B cell (primary cell): ENCODE measurements around the gene TMC5. TPM values are rescaled to one million over a fixed set of nuclear protein-coding genes. Genes with fewer than 3 reads are reported as not detected.

Source experiments
- ATAC-seq: fragments of 200-7000 bp; cut with Tn5 transposase; one replicate; pipeline ENCODE4 v1.10.0; 2021; ENCODE audit warnings: low read depth, mild to moderate bottlenecking, moderate number of reproducible peaks, moderate library complexity
- CTCF ChIA-PET: fragments of 350-600 bp; sonication (Branson Sonifier 250); formaldehyde crosslinking; loops from one replicate; lab custom pipeline; 2021; ENCODE audit warnings: antibody characterized with exemption, inconsistent platforms; lab: Charles Lee
- POLR2A ChIA-PET: fragments of 350-600 bp; sonication (Branson Sonifier 250); formaldehyde crosslinking; loops from one replicate; lab custom pipeline; 2021; ENCODE audit warnings: antibody characterized with exemption; lab: Charles Lee
- DNase-seq: peaks from one replicate; pipeline ENCODE4 v3.0.0; 2013
- H2AFZ ChIP-seq: 2 replicates; pipeline ENCODE4 v1.6.1; 2012; ENCODE audit warnings: mild to moderate bottlenecking, low read depth, low read length; ENCODE audit not compliant: insufficient read depth, poor library complexity, severe bottlenecking
- H3K27ac ChIP-seq, 2 donors: 1 replicate in 1 of 2; 2 replicates in 1 of 2; pipeline ENCODE4 v1.5.1; 2012 to 2013; ENCODE audit warnings: low read length in 2 of 2, mild to moderate bottlenecking in 2 of 2, moderate library complexity in 1 of 2
- H3K27me3 ChIP-seq, 4 experiments: fragments of 200-600 bp in 1 of 4; sonication (generic) in 1 of 4; replicated peaks in 1 of 4; 1 replicate in 2 of 4; 2 replicates in 2 of 4; pipeline versions ENCODE4 v1.6.1 to v1.7.0; 2013 to 2016; ENCODE audit warnings: low read length in 3 of 4, mild to moderate bottlenecking in 2 of 4, mixed read lengths in 1 of 4, moderate library complexity in 1 of 4; ENCODE audit not compliant: insufficient read depth in 4 of 4, control insufficient read depth in 3 of 4; ENCODE audit errors: control extremely low read depth in 1 of 4
- H3K36me3 ChIP-seq, 2 experiments: replicated peaks in 1 of 2; 1 replicate in 1 of 2; 2 replicates in 1 of 2; pipeline versions ENCODE4 v1.6.1 to v1.7.1; 2013; ENCODE audit warnings: low read length in 1 of 2; ENCODE audit not compliant: insufficient read depth in 2 of 2, control insufficient read depth in 1 of 2; ENCODE audit errors: control extremely low read depth in 1 of 2, extremely low read depth in 1 of 2
- H3K4me1 ChIP-seq, 2 donors: fragments of 200-600 bp in 1 of 2; sonication (generic) in 1 of 2; 1 replicate in 1 of 2; 2 replicates in 1 of 2; pipeline versions ENCODE4 v1.5.1 to v1.6.1; 2013 to 2017; ENCODE audit warnings: low read length in 2 of 2; ENCODE audit not compliant: control insufficient read depth in 2 of 2, insufficient read depth in 2 of 2
- H3K4me2 ChIP-seq: replicated peaks from 2 replicates; pipeline ENCODE3; 2012; ENCODE audit warnings: mild to moderate bottlenecking, low read depth, low read length; ENCODE audit not compliant: poor library complexity, severe bottlenecking
- H3K4me3 ChIP-seq, 5 experiments: fragments of 200-600 bp in 1 of 5; sonication (generic) in 1 of 5; 1 replicate in 3 of 5; 2 replicates in 2 of 5; pipeline versions ENCODE4 v1.5.1 to v1.7.0; 2011 to 2016; ENCODE audit warnings: low read length in 4 of 5, mild to moderate bottlenecking in 4 of 5, low read depth in 2 of 5, control low read depth in 1 of 5, moderate library complexity in 1 of 5; ENCODE audit not compliant: insufficient read depth in 1 of 5; ENCODE audit errors: control extremely low read depth in 1 of 5, extremely low read depth in 1 of 5
- H3K79me2 ChIP-seq: fragments of 200-600 bp; sonication (generic); one replicate; pipeline ENCODE4 v1.6.0; 2016; ENCODE audit warnings: low read length; ENCODE audit not compliant: control insufficient read depth, insufficient read depth
- H3K9ac ChIP-seq: fragments of 200-600 bp; sonication (generic); 2 replicates; pipeline ENCODE4 v1.6.1; 2017; ENCODE audit warnings: mild to moderate bottlenecking, low read length, moderate library complexity
- H3K9me3 ChIP-seq, 3 donors: one replicate each; pipeline versions ENCODE4 v1.6.1 to v1.7.1; 2013; ENCODE audit warnings: low read length in 2 of 3; ENCODE audit not compliant: control insufficient read depth in 2 of 3, insufficient read depth in 1 of 3; ENCODE audit errors: control extremely low read depth in 1 of 3
- H4K20me1 ChIP-seq: 2 replicates; pipeline ENCODE4 v1.6.0; 2012; ENCODE audit warnings: mild to moderate bottlenecking, low read length; ENCODE audit not compliant: insufficient read depth, control insufficient read depth, poor library complexity, severe bottlenecking
- H3K27ac Mint-ChIP-seq: one replicate; pipeline ENCODE4 v1.8.0; 2021; ENCODE audit warnings: mixed read lengths
- H3K27me3 Mint-ChIP-seq: one replicate; pipeline ENCODE4 v1.8.0; 2021; ENCODE audit warnings: mixed read lengths
- H3K4me1 Mint-ChIP-seq: one replicate; pipeline ENCODE4 v1.8.0; 2021; ENCODE audit warnings: mixed read lengths
- H3K4me3 Mint-ChIP-seq: one replicate; pipeline ENCODE4 v1.8.0; 2021; ENCODE audit warnings: mixed read lengths
- H3K9me3 Mint-ChIP-seq: one replicate; pipeline ENCODE4 v1.8.0; 2022; ENCODE audit warnings: mixed read lengths; ENCODE audit not compliant: insufficient read depth
- CTCF ChIP-seq: fragments of 200-600 bp; IDR thresholded peaks from one replicate; pipeline ENCODE4 v1.8.0; 2022; ENCODE audit warnings: antibody characterized with exemption, mild to moderate bottlenecking
- EZH2 ChIP-seq: IDR thresholded peaks from 2 replicates; pipeline ENCODE4 v1.6.1; 2012; ENCODE audit warnings: borderline replicate concordance, low read depth, mild to moderate bottlenecking, moderate library complexity, low read length; ENCODE audit not compliant: insufficient read depth, poor library complexity, severe bottlenecking
- WGBS: methylation state at CpG from one replicate; pipeline ENCODE4 v1.1.5; 2013; ENCODE audit warnings: missing lambda C conversion rate; ENCODE audit not compliant: insufficient coverage; 5-methylcytosine and 5-hydroxymethylcytosine counted together
- intact Hi-C: fragments of 100-400 bp; cut with micrococcal nuclease; formaldehyde crosslinking; loops from one replicate; pipeline ENCODE4 v1.10.0; 2022
- polyA plus RNA-seq: library from polyadenylated mRNA; depleted of rRNA; stranded (reverse); fragments of >200 nt; gene quantifications from 2 replicates; pipeline ENCODE4 v1.2.3, GENCODE V29; 2012
- total RNA-seq, 2 donors: library from RNA; stranded (reverse); fragments of 120-200 nt in 1 of 2; gene quantifications; 1 replicate in 1 of 2; 2 replicates in 1 of 2; pipeline versions ENCODE4 v1.2.3 to v1.2.4, GENCODE V29; 2013 to 2022

The TMC5 gene
- total and polyA plus RNA-seq, 2 donors (not counting 1 experiment from before 2014, with no cell fraction given): not detected

GRCh38 chr16:19374402-19374801, 43.3 kb upstream of the TMC5 start:
- Histone ChIP-seq H4K20me1 (no peaks in the 10 kb centered on the region), H3K4me1 (no peaks in the 10 kb centered on the region), H3K79me2 (no peaks in the 10 kb centered on the region), H3K9me3 (no peaks in the 10 kb centered on the region), H3K36me3 (no peaks in the 10 kb centered on the region), H3K27me3 (no peaks in the 10 kb centered on the region), H3K4me2 (no peak overlapping the region), H3K9ac (no peak overlapping the region), H3K27ac (no peak overlapping the region), H2AFZ (no peak overlapping the region), H3K4me3 (no peak overlapping the region)
- no CpG with 5 or more reads among the region's 3 CpGs for WGBS
- DNase-seq: no peak
- intact Hi-C loops: loop anchor here (2.0 kb wide), 1 partner anchor 164 kb away; no protein-coding TSS in a partner anchor
- Mint-ChIP-seq H3K9me3 (no peaks in the 10 kb centered on the region), H3K27me3 (no peaks in the 10 kb centered on the region), H3K4me1 (no peaks in the 10 kb centered on the region), H3K27ac (no peak overlapping the region), H3K4me3 (no peak overlapping the region)
- TF ChIP-seq CTCF (no peak), EZH2 (no peak)
- ChIA-PET CTCF (interaction anchor here (0.6 to 11.8 kb wide), 9 partner anchors 14 to 323 kb away, joined by 3 to 122 read pairs (median 3); no protein-coding TSS in a partner anchor), POLR2A (no interaction called here)
- ATAC-seq: no peak

GRCh38 chr16:19375561-19376158, 42.0 kb upstream of the TMC5 start:
- Histone ChIP-seq H3K9ac (no peak overlapping the region), H3K27ac (no peak overlapping the region), H2AFZ (no peak overlapping the region), H3K36me3 (no peaks in the 10 kb centered on the region), H3K9me3 (no peaks in the 10 kb centered on the region), H4K20me1 (no peaks in the 10 kb centered on the region), H3K27me3 (no peaks in the 10 kb centered on the region), H3K4me1 (no peaks in the 10 kb centered on the region), H3K4me3 (no peak overlapping the region), H3K79me2 (no peaks in the 10 kb centered on the region), H3K4me2 (no peak overlapping the region)
- H3K27ac Mint-ChIP-seq: no peak overlapping the region
- ATAC-seq (peak; percentile 76), DNase-seq (peak; percentile 77)
- intact Hi-C loops: loop anchor here (2.0 kb wide), 1 partner anchor 165 kb away; no protein-coding TSS in a partner anchor
- H3K27me3 Mint-ChIP-seq: no peaks in the 10 kb centered on the region
- WGBS: no CpG with 5 or more reads among the region's 4 CpGs
- POLR2A ChIA-PET: no interaction called here
- TF ChIP-seq EZH2 (no peak), CTCF (peak; percentile 96)
- CTCF ChIA-PET: interaction anchor here (0.6 to 11.8 kb wide), 12 partner anchors 13 to 289 kb away, joined by 3 to 122 read pairs (median 3); partner anchors contain the start of gene ITPRIPL2
- H3K9me3 Mint-ChIP-seq: no peaks in the 10 kb centered on the region
- no peak overlapping the region for H3K4me3 Mint-ChIP-seq
- H3K4me1 Mint-ChIP-seq: no peaks in the 10 kb centered on the region
